B cell (primary cell): Measurements from ENCODE around the gene MINAR1.

Experiments used
- CTCF ChIP-seq: fragments of 200-600 bp; IDR thresholded peaks from one replicate; pipeline ENCODE4 v1.8.0; 2022; ENCODE audit warnings: antibody characterized with exemption, mild to moderate bottlenecking
- EZH2 ChIP-seq: IDR thresholded peaks from 2 replicates; pipeline ENCODE4 v1.6.1; 2012; ENCODE audit warnings: borderline replicate concordance, low read depth, mild to moderate bottlenecking, moderate library complexity, low read length; ENCODE audit not compliant: insufficient read depth, poor library complexity, severe bottlenecking

GRCh38 chr15:79418693-79419279 is 13.3 kb upstream of the MINAR1 start:
- TF ChIP-seq CTCF (no peak), EZH2 (no peak)
